Measurements from ENCODE around the gene NTM. TPM values are rescaled to one million over a fixed set of nuclear protein-coding genes. Genes with fewer than 3 reads are reported as not detected.

NTM gene
- total RNA-seq, 2 donors from 2014 or later = not detected

GRCh38 chr11:131538322-131538721 lies 167.9 kb downstream of the NTM start:
- TF ChIP-seq CTCF (IDR thresholded peaks at IDR 0.05) = no peak
- ATAC-seq (ENCODE audit: insufficient number of reproducible peaks, low FRiP score, low read depth) (no peak), DNase-seq (ENCODE audit: low spot score) (no peak)
- Histone ChIP-seq H3K4me3 (no peak overlapping the region), H3K27me3 (replicated peaks; ENCODE audit: insufficient read depth) (no peaks in the 10 kb centered on the region), H3K27ac (no peak overlapping the region), H3K9me3 (no peaks in the 10 kb centered on the region), H3K4me1 (ENCODE audit: control insufficient read depth in 1 of 2, low read depth in 2 of 2) (no peaks in the 10 kb centered on the region), H3K36me3 (no peaks in the 10 kb centered on the region)

GRCh38 chr11:131540676-131541075 lies 170.3 kb downstream of the NTM start:
- no peak overlapping the region for H3K4me3 ChIP-seq
- H3K9me3 ChIP-seq = no peaks in the 10 kb centered on the region
- ATAC-seq (ENCODE audit: insufficient number of reproducible peaks, low FRiP score, low read depth) = no peak
- no peaks in the 10 kb centered on the region for H3K4me1 ChIP-seq (ENCODE audit: control insufficient read depth in 1 of 2, low read depth in 2 of 2)
- DNase-seq (ENCODE audit: low spot score) = no peak
- no peaks in the 10 kb centered on the region for H3K27me3 ChIP-seq (replicated peaks; ENCODE audit: insufficient read depth)
- no peaks in the 10 kb centered on the region for H3K36me3 ChIP-seq
- H3K27ac ChIP-seq = no peak overlapping the region
- no peak for TF ChIP-seq CTCF (IDR thresholded peaks at IDR 0.05)

GRCh38 chr11:131543389-131544025 lies 173.1 kb downstream of the NTM start:
- no peak overlapping the region for H3K27ac ChIP-seq
- H3K36me3 ChIP-seq = no peaks in the 10 kb centered on the region
- TF ChIP-seq CTCF (IDR thresholded peaks at IDR 0.05) = no peak
- H3K4me1 ChIP-seq (ENCODE audit: control insufficient read depth in 1 of 2, low read depth in 2 of 2) = no peaks in the 10 kb centered on the region
- DNase-seq (ENCODE audit: low spot score) (no peak), ATAC-seq (ENCODE audit: insufficient number of reproducible peaks, low FRiP score, low read depth) (no peak)
- H3K9me3 ChIP-seq = no peaks in the 10 kb centered on the region
- H3K27me3 ChIP-seq (replicated peaks; ENCODE audit: insufficient read depth) = no peaks in the 10 kb centered on the region
- H3K4me3 ChIP-seq = no peak overlapping the region

- TF ChIP-seq CTCF (IDR thresholded peaks at IDR 0.05) = no peak
- no peak for ATAC-seq (ENCODE audit: insufficient number of reproducible peaks, low FRiP score, low read depth)
- Histone ChIP-seq H3K9me3 (no peaks in the 10 kb centered on the region), H3K4me1 (ENCODE audit: control insufficient read depth in 1 of 2, low read depth in 2 of 2) (no peaks in the 10 kb centered on the region), H3K4me3 (no peak overlapping the region), H3K27ac (no peak overlapping the region), H3K27me3 (replicated peaks; ENCODE audit: insufficient read depth) (no peaks in the 10 kb centered on the region), H3K36me3 (no peaks in the 10 kb centered on the region)
- DNase-seq (ENCODE audit: low spot score) = no peak
These were observed 174.2 kb downstream of the NTM start for GRCh38 chr11:131544591-131544990.

GRCh38 chr11:131546218-131546895 lies 175.9 kb downstream of the NTM start:
- H3K4me1 ChIP-seq (ENCODE audit: control insufficient read depth in 1 of 2, low read depth in 2 of 2) = no peaks in the 10 kb centered on the region
- no peak for ATAC-seq (ENCODE audit: insufficient number of reproducible peaks, low FRiP score, low read depth)
- no peaks in the 10 kb centered on the region for H3K36me3 ChIP-seq
- H3K27me3 ChIP-seq (replicated peaks; ENCODE audit: insufficient read depth) = no peaks in the 10 kb centered on the region
- no peak for DNase-seq (ENCODE audit: low spot score)
- TF ChIP-seq CTCF (IDR thresholded peaks at IDR 0.05) = no peak
- H3K4me3 ChIP-seq = peak overlapping the region; percentile 36
- no peak overlapping the region for H3K27ac ChIP-seq
- no peaks in the 10 kb centered on the region for H3K9me3 ChIP-seq
